Hepatocyte (in vitro differentiated cells): ENCODE data around the gene TRMT44.

Experiments
- EZH2 ChIP-seq: fragments of 200-600 bp; sonication (generic); IDR thresholded peaks from 2 replicates; pipeline ENCODE4 v1.6.1; 2016; ENCODE audit warnings: antibody characterized with exemption, mild to moderate bottlenecking, borderline replicate concordance
- TF ChIP-seq, protein P1 (sequence below): fragments of 200-600 bp; sonication (generic); IDR thresholded peaks from 2 replicates; pipeline ENCODE4 v1.5.1; 2016; ENCODE audit warnings: antibody characterized with exemption, mild to moderate bottlenecking; ENCODE audit not compliant: poor library complexity

DNA sequence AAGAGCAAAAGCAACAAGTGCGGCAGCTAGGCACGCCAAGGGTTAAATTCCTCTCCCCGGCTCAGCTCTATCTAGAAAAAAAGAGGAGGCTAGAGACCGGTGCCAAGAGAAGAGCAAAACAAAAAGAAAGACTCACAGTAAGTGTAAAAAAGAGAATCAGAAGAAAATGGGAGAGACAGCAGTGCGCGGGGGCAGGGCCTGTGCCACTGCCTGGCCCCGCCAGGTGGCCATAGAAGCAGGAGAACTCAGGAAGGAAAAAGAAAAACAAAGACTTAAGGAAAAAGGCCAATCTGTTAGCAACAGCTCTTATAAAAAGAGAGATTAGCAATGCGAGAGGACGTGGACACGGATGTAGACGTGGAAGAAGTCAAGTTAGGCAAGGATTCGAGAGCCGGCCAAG is 3.3 kb upstream of the TRMT44 start:
- no peak for TF ChIP-seq EZH2
- TF ChIP-seq, protein P1, sequence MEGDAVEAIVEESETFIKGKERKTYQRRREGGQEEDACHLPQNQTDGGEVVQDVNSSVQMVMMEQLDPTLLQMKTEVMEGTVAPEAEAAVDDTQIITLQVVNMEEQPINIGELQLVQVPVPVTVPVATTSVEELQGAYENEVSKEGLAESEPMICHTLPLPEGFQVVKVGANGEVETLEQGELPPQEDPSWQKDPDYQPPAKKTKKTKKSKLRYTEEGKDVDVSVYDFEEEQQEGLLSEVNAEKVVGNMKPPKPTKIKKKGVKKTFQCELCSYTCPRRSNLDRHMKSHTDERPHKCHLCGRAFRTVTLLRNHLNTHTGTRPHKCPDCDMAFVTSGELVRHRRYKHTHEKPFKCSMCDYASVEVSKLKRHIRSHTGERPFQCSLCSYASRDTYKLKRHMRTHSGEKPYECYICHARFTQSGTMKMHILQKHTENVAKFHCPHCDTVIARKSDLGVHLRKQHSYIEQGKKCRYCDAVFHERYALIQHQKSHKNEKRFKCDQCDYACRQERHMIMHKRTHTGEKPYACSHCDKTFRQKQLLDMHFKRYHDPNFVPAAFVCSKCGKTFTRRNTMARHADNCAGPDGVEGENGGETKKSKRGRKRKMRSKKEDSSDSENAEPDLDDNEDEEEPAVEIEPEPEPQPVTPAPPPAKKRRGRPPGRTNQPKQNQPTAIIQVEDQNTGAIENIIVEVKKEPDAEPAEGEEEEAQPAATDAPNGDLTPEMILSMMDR = no peak
